Immature natural killer cell (primary cell): ENCODE data around the gene RNF31. TPM values are rescaled to one million over a fixed set of nuclear protein-coding genes. Genes with fewer than 3 reads are reported as not detected.

ENCODE experiments used
- DNase-seq, 3 donors: peaks; one replicate each; pipeline ENCODE4 v3.0.0; 2022; ENCODE audit warnings: mixed read lengths in 1 of 3
- H3K27ac Mint-ChIP-seq, 6 donors: one replicate each; pipeline ENCODE4 v1.8.0; 2020; ENCODE audit warnings: mixed read lengths in 6 of 6, mild to moderate bottlenecking in 5 of 6, inconsistent platforms in 4 of 6, moderate library complexity in 3 of 6
- H3K27me3 Mint-ChIP-seq, 3 donors: one replicate each; pipeline ENCODE4 v1.8.0; 2020 to 2021; ENCODE audit warnings: low read depth in 3 of 3, mild to moderate bottlenecking in 3 of 3, mixed read lengths in 3 of 3, moderate library complexity in 3 of 3, inconsistent platforms in 1 of 3
- H3K36me3 Mint-ChIP-seq, 3 donors: one replicate each; pipeline ENCODE4 v1.8.0; 2020; ENCODE audit warnings: mixed read lengths in 3 of 3, inconsistent platforms in 2 of 3, mild to moderate bottlenecking in 2 of 3
- H3K4me1 Mint-ChIP-seq, 2 donors: one replicate each; pipeline ENCODE4 v1.8.0; 2020; ENCODE audit warnings: inconsistent platforms in 2 of 2, mild to moderate bottlenecking in 2 of 2, mixed read lengths in 2 of 2, moderate library complexity in 1 of 2
- H3K4me3 Mint-ChIP-seq, 5 donors: one replicate each; pipeline ENCODE4 v1.8.0; 2020; ENCODE audit warnings: mild to moderate bottlenecking in 5 of 5, mixed read lengths in 5 of 5, inconsistent platforms in 3 of 5, moderate library complexity in 3 of 5
- H3K9me3 Mint-ChIP-seq, 6 donors: one replicate each; pipeline ENCODE4 v1.8.0; 2020; ENCODE audit warnings: mild to moderate bottlenecking in 6 of 6, mixed read lengths in 6 of 6, inconsistent platforms in 4 of 6, moderate library complexity in 3 of 6
- polyA plus RNA-seq, 3 donors: library from polyadenylated mRNA; unstranded; fragments of 300-500 nt; fragmentation: Illumina TruSeq; gene quantifications; one replicate each; pipeline ENCODE4 v1.2.3, GENCODE V29; 2021

Gene RNF31
- polyA plus RNA-seq, 3 donors from 2014 or later = 41.5 to 62.9 (median 59.5) TPM

DNA sequence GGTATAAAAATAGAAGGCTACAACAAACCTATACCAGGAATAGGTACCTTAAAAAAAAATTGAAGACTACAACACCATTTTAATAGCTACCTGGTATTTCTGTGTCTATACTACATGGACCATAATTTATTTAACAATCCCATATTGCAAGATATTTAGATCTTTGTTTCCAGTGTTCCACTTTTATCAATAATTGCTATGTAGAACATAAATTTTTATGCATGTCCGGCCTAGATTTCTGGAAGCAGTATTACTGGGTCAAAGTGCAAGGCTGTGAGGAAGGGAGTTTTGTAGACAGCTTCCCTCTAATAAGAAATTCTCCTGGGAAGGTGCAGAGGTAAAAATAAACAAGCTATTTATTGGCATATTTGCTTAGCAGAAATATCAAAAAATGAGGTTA is 36.8 kb upstream of the RNF31 start:
- Mint-ChIP-seq H3K4me1 (peaks cover 17 to 21% of the 10 kb centered on the region in 2 donors), H3K27me3 (peaks cover 8 to 16% (median 12%) of the 10 kb centered on the region in 3 donors)

DNA sequence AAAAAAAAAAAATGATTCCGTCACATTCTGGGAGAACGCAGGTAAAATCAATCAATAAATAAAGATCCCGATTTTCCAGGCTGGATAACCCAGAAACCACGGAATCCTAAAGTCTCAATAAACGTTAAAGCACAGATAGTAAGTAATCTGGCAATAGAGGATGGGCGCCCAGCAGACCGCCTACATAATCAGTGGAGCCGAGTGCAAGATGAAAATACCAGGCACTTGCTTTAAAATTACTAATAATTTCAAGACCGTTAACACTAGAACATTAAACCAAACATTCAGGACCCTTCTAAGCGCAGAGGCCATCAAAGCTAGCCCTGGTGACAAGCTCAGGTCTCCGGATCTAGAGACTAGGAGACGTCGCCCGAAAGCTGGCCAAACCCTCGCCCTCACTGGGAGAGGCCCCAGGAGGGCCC is 33.9 kb upstream of the RNF31 start:
- Mint-ChIP-seq H3K4me3 (peak overlapping the region; percentile 96 to 100 (median 98)), H3K4me1 (peaks cover 36 to 42% of the 10 kb centered on the region in 2 donors), H3K27me3 (peaks cover 8 to 16% (median 12%) of the 10 kb centered on the region in 3 donors), H3K27ac (peak overlapping the region; percentile 97 to 100 (median 98)), H3K9me3 (no peaks in the 10 kb centered on the region), H3K36me3 (peaks cover 4 to 15% (median 6%) of the 10 kb centered on the region in 3 donors)
- no peak for DNase-seq

More for the DNA sequence above, 36.8 kb upstream of the RNF31 start:
- no peaks in the 10 kb centered on the region for H3K9me3 Mint-ChIP-seq
- no peak overlapping the region for H3K4me3 Mint-ChIP-seq
- peaks cover 0 to 5% (median 0%) of the 10 kb centered on the region in 3 donors for H3K36me3 Mint-ChIP-seq
- no peak for DNase-seq
- H3K27ac Mint-ChIP-seq = peak overlapping the region in 3 of 6 donors; percentile 14 to 80 (median 54)

DNA sequence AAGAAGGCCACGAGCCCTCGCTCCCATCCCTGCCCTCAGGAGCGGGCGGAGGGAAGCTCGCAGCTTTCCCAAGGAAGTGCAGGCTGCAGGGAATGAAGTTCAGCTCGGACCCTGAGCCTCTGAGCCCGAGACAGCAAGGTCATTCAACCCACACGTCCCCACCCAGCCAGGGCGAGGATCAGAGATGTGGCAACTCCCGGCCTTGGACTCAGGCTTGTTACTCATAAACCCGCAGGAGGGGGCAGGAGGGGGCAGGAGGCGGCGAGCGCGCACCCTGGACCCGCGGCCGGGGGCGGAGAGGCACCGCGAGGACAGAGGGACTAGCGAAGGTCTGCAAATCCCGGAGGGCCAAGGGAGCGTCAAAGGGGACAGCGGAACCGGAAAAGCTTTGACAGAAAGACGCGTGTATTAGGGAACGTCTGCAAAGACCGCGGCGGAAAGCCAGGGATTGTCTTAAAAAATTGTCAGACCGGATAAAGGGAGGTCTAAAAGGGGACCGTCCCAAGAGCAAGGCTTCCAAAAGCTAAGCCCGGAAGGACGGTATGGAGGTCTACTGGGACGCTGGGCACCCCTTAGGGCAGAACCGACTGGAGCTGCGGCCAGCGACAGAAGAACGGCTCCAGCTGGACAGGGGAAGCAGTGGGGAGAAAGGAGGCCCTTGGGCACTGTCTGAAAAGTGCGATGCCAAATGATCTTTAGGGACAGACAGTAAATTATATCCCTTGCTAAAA is 33.3 kb upstream of the RNF31 start:
- peak overlapping the region; percentile 96 to 100 (median 98) for H3K4me3 Mint-ChIP-seq
- peak overlapping the region; percentile 97 to 100 (median 98) for H3K27ac Mint-ChIP-seq
- H3K36me3 Mint-ChIP-seq = peaks cover 10 to 21% (median 12%) of the 10 kb centered on the region in 3 donors
- no peaks in the 10 kb centered on the region for H3K9me3 Mint-ChIP-seq
- DNase-seq = peak; percentile 85 to 88 (median 87)
- peaks cover 8 to 16% (median 12%) of the 10 kb centered on the region in 3 donors for H3K27me3 Mint-ChIP-seq
- peaks cover 32 to 40% of the 10 kb centered on the region in 2 donors for H3K4me1 Mint-ChIP-seq

DNA sequence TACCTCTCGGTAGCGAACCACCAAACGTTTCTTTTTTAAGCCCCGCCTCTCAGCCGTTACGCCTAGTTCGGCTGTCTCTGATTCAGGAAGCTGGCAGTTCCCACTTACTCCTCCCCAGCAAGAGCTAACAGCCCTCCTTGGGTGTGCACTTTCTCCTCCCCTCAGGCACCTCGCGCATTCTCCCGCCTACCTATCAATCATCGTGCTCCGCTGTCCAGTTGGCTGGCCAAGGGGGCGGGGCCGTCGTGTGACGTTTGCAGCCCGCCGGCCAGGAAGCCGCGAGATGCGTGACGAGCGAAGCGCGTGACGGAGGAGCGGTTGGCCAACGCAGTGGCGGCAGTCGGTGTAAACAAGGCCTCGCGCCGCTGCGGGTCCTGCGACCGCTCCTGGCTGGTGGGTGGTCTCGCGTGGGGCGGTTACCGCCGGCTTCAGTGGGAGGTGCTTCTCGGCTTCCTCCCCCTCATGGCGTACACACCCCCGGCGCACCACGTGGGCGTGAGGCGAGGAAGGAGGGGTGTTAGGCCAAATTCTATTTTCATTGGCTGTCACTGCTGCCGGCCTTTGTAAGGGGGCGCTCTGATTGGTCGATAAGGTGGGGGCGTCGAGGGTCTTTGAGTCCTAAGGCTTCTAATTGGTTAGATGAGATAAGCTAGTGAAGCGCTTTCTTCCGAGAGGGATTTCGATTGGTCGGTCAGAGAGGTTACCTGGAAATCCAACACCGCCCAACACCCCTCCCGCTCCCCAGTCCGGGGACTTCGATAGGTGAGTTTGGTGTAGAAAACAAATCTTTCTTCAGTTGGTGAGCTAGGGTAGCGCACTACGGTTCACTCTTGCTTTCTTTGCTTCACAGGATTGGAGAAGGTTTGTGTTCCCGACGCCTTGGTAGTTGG is 32.5 kb upstream of the RNF31 start, which contains the start of the genes DCAF11 and NRL:
Gene DCAF11 (plus strand): TSS at position 246 of the 890 bp plus-strand sequence. CDS start 818 bp downstream, outside the sequence.
Gene NRL (minus strand): TSS at position 418 of the 890 bp plus-strand sequence. CDS start 32,101 bp downstream, outside the sequence.
- Mint-ChIP-seq H3K4me1 (peaks cover 30 to 37% of the 10 kb centered on the region in 2 donors), H3K9me3 (no peaks in the 10 kb centered on the region), H3K4me3 (peak within 1 kb of the TSS; percentile 96 to 100 (median 98)), H3K27ac (peak within 1 kb of the TSS; percentile 97 to 100 (median 98)), H3K27me3 (peaks cover 8 to 16% (median 12%) of the 10 kb centered on the region in 3 donors), H3K36me3 (peaks cover 18 to 29% (median 18%) of the 10 kb centered on the region in 3 donors)
- DNase-seq = peak; percentile 100

DNA sequence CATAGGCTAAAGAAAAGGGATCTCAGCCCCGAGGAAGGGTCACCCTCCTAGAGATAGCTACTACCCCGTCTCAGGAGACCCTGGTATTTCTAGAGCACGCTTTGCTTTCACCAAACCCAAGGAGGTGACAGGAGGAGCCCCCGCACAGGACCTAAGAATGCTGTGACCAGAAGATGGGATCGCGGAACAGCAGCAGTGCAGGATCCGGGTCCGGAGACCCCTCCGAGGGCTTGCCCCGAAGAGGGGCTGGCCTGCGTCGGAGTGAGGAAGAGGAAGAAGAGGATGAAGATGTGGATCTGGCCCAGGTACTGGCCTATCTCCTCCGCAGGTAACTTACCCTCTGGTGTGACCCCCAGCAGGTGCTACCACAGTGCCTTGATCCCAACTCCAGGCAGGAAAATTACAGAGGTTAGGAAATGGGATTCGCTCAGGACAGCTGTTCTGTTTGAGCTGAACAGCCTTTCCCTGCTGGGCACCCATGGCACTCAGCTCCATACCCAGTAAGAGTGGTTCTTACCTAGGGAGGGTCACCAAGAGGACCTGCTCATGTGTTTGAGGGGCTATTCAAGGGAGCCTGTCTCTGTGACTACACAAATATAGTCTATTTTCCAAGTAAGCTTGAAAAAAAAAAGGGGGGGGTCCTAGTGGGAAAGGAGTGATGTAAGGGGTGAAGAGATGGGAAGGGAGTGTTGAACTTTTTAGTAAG is 31.7 kb upstream of the RNF31 start:
- H3K27me3 Mint-ChIP-seq = peaks cover 8 to 16% (median 12%) of the 10 kb centered on the region in 3 donors
- DNase-seq = no peak
- H3K4me1 Mint-ChIP-seq = peaks cover 30 to 37% of the 10 kb centered on the region in 2 donors
- peak overlapping the region; percentile 97 to 100 (median 98) for H3K27ac Mint-ChIP-seq
- H3K9me3 Mint-ChIP-seq = no peaks in the 10 kb centered on the region
- peak overlapping the region; percentile 96 to 100 (median 98) for H3K4me3 Mint-ChIP-seq
- H3K36me3 Mint-ChIP-seq = peaks cover 18 to 32% (median 18%) of the 10 kb centered on the region in 3 donors

DNA sequence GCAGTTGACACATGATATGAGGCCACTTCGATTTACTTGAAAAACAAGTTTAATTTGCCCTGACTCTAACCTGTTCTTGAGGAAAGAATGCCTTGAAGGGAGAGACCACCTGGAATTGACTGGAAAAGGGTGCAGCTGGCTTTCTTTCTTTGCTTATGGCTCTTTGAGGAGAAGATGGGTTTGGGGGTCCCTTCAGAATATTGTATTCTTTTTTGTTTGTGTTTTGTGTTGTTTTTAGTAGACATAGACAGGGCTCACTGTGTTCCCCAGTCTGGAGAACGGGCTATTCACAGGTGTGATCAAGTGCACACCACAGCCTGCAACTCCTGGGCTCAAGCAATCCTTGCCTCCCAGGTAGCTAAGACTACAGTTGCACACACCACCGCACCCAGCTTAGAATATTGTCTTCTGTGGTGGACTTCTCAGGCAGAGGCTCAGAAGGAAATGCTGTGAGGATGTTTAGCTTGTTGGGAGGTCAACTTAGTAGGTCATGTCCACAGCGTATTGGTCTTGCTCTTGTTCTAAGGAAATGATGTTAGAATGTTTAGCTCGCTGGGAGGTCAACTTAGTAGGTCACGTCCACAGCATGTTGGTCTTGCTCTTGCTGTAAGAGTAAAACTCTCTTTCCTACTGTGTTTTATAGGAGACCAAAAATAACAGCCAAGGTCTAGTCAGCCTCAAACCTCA is 31.0 kb upstream of the RNF31 start:
- H3K4me1 Mint-ChIP-seq = peaks cover 30 to 37% of the 10 kb centered on the region in 2 donors
- H3K4me3 Mint-ChIP-seq = peak overlapping the region; percentile 96 to 100 (median 98)
- H3K27ac Mint-ChIP-seq = peak overlapping the region; percentile 37 to 100 (median 98)
- H3K36me3 Mint-ChIP-seq = peaks cover 18 to 37% (median 18%) of the 10 kb centered on the region in 3 donors
- H3K27me3 Mint-ChIP-seq = peaks cover 8 to 16% (median 12%) of the 10 kb centered on the region in 3 donors
- DNase-seq = no peak
- H3K9me3 Mint-ChIP-seq = no peaks in the 10 kb centered on the region

DNA sequence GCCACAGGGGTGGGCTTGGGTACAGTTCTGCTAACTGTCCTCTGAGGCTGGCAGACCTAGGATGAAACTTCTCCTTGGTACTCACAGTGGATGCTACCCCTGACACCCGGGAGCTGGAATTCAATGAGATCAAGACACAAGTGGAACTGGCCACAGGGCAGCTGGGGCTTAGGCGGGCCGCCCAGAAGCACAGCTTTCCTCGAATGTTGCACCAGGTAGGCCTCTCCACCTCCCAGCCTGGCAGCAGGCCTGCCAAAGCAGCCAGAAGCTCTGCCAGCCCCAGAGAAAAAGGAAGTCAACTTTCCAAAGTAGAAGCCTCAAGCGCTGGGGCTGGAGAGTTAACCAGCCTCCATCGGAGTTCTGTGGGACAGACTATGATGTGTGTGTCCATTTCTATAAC is 30.1 kb upstream of the RNF31 start:
- peaks cover 30 to 37% of the 10 kb centered on the region in 2 donors for H3K4me1 Mint-ChIP-seq
- H3K36me3 Mint-ChIP-seq = peaks cover 22 to 42% (median 22%) of the 10 kb centered on the region in 3 donors
- no peak overlapping the region for H3K4me3 Mint-ChIP-seq
- H3K27ac Mint-ChIP-seq = peak overlapping the region in 1 of 6 donors; percentile 32
- H3K9me3 Mint-ChIP-seq = no peaks in the 10 kb centered on the region
- no peak for DNase-seq
- H3K27me3 Mint-ChIP-seq = peaks cover 8 to 16% (median 12%) of the 10 kb centered on the region in 3 donors

DNA sequence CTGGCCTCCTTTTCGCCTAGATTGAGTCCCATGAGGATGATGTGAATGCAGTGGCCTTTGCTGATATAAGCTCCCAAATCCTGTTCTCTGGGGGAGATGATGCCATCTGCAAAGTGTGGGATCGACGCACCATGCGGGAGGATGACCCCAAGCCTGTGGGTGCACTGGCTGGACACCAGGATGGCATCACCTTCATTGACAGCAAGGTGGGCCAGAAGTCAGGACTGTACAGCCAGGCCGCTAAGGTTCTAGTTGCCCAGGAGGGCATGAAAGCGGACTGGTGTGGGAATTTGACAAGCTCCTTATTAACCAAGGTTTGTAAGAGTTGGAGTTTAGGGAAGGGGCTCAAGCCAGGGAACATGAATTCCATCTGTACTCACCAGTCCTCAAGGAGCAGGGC is 27.6 kb upstream of the RNF31 start:
- Mint-ChIP-seq H3K27ac (no peak overlapping the region), H3K36me3 (peaks cover 22 to 63% (median 27%) of the 10 kb centered on the region in 3 donors), H3K4me3 (no peak overlapping the region), H3K4me1 (peaks cover 25 to 37% of the 10 kb centered on the region in 2 donors), H3K27me3 (peaks cover 3 to 8% (median 7%) of the 10 kb centered on the region in 3 donors), H3K9me3 (no peaks in the 10 kb centered on the region)
- DNase-seq = no peak

DNA sequence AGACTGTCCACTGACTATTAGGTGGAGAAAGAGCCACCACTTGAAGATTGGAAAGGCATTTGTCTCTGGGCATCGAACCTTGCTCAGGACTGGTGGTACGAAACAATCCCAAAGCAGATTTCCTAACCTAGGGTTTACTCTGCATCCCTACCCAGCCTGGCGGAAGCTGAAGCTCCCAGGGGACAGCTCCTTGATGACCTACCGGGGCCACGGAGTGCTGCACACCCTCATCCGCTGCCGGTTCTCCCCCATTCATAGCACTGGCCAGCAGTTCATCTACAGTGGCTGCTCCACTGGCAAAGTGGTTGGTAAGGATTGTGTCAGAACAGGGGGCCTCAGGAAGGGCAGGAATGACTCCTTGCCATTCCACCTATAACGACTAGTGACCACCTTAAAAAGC is 26.1 kb upstream of the RNF31 start:
- peaks cover 22 to 62% (median 27%) of the 10 kb centered on the region in 3 donors for H3K36me3 Mint-ChIP-seq
- H3K27me3 Mint-ChIP-seq = peaks cover 0 to 1% (median 0%) of the 10 kb centered on the region in 3 donors
- no peak overlapping the region for H3K4me3 Mint-ChIP-seq
- peaks cover 13 to 24% of the 10 kb centered on the region in 2 donors for H3K4me1 Mint-ChIP-seq
- peak overlapping the region in 1 of 6 donors; percentile 17 for H3K27ac Mint-ChIP-seq
- H3K9me3 Mint-ChIP-seq = no peaks in the 10 kb centered on the region
- no peak for DNase-seq

DNA sequence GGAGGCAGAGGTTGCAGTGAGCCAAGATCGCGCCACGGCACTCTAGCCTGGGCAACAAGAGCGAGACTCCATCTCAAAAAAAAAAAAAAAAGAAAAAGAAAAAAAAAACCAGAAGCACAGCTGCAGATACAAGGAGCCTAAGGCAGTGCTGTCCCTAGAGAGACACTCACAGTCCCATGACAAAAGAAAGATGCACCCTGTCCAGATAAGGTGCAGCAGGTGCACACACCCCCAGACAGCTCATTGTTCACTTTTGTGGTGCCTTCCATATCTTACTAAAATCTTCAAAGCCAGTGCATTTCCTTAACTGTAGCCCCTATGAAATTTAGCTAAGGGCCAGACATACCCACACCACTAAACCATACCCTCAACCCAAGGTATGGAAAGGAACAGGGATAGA is 24.9 kb upstream of the RNF31 start:
- H3K36me3 Mint-ChIP-seq = peaks cover 17 to 58% (median 24%) of the 10 kb centered on the region in 3 donors
- peak overlapping the region in 1 of 6 donors; percentile 57 for H3K27ac Mint-ChIP-seq
- H3K9me3 Mint-ChIP-seq = no peaks in the 10 kb centered on the region
- no peak for DNase-seq
- peaks cover 0 to 1% (median 0%) of the 10 kb centered on the region in 3 donors for H3K27me3 Mint-ChIP-seq
- H3K4me3 Mint-ChIP-seq = no peak overlapping the region
- H3K4me1 Mint-ChIP-seq = peaks cover 5 to 13% of the 10 kb centered on the region in 2 donors

DNA sequence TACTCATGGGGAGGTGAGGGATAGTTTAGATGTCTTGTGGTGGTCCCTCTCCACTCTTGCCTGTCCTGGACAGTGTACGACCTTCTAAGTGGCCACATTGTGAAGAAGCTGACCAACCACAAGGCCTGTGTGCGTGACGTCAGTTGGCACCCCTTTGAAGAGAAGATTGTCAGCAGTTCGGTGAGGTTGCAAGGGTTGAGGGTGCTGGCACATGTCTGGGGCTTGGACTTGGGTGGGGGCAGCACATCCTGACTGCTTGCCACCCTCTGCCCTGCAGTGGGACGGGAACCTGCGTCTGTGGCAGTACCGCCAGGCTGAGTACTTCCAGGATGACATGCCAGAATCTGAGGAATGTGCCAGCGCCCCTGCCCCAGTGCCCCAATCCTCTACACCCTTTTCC is 24.4 kb upstream of the RNF31 start:
- peaks cover 2 to 9% of the 10 kb centered on the region in 2 donors for H3K4me1 Mint-ChIP-seq
- H3K4me3 Mint-ChIP-seq = no peak overlapping the region
- no peak for DNase-seq
- H3K9me3 Mint-ChIP-seq = no peaks in the 10 kb centered on the region
- peaks cover 0 to 1% (median 0%) of the 10 kb centered on the region in 3 donors for H3K27me3 Mint-ChIP-seq
- peak overlapping the region in 1 of 6 donors; percentile 57 for H3K27ac Mint-ChIP-seq
- H3K36me3 Mint-ChIP-seq = peaks cover 17 to 55% (median 24%) of the 10 kb centered on the region in 3 donors
